Stimulated activated CD4-positive, alpha-beta T cell treated with anti-CD3 and anti-CD28 coated beads, Interleukin-2, amount 100 ng/mL, for 48 hours (primary cell): ENCODE data around the gene UAP1L1.

Experiments used
- DNase-seq, 2 donors: peaks; one replicate each; pipeline ENCODE4 v3.0.0-alpha.2; 2020

UAP1L1 gene

DNA sequence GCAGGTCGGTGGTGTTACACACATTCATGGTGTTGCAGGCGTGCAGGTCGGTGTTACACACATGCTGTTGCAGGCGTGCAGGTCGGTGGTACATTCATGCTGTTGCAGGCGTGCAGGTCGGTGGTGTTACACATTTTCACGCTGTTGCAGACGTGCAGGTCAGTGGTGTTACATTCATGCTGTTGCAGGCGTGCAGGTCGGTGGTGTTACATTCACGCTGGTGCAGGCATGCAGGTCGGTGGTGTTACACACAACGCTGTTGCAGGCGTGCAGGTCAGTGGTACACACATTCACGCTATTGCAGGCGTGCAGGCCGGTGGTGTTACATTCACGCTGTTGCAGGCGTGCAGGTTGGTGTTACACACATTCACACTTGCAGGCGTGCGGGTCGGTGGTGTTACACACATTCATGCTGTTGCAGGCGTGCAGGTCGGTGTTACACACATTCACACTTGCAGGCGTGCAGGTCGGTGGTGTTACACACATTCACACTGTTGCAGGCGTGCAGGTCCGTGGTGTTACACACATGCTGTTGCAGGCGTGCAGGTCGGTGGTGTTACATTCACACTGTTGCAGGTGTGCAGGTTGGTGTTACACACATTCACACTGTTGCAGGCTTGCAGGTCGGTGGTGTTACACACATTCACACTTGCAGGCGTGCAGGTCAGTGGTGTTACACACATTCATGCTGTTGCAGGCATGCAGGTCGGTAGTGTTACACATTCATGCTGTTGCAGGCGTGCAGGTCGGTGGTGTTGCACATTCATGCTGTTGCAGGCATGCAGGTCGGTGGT lies 26.1 kb downstream of the UAP1L1 start:
- DNase-seq = no peak

DNA sequence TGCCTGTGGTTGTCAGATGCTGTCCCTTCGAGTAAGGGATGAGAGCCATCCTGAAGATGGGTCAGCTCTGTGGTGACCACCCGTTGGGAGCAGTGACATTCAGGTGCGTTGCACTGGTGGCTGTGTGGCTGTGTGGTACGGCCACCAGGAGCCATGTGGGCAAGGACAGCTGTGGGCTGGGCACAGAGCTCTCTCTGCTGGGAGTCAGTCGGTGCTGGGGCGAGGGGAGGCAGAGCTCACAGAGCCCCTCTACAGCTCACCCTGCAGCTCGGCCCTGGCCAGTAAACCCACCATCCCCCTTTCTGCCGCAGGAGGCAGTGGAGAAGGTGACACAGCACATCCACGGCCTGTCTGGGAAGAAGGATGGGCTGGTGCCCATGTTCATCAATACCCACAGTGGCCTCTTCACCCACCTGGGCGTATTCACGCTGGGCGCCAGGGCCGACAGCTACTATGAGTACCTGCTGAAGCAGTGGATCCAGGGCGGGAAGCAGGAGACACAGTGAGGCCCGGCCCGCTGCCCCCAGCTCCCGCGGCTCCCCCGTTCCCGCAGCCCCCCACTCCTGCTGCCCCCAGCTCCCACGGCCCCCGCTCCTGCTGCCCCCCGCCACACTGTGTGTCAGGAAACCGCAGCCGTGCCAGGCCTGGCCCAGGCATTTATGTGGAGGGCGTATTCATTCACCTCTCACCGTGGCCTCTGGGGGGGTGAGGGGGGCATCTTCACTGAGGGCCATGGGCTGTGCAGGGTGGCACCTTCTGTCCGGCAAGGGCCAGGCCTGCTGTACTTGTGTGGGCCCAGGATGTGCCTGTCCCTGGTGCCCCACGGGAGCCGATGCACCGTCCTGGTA lies 28.7 kb downstream of the UAP1L1 start:
- no peak for DNase-seq

DNA sequence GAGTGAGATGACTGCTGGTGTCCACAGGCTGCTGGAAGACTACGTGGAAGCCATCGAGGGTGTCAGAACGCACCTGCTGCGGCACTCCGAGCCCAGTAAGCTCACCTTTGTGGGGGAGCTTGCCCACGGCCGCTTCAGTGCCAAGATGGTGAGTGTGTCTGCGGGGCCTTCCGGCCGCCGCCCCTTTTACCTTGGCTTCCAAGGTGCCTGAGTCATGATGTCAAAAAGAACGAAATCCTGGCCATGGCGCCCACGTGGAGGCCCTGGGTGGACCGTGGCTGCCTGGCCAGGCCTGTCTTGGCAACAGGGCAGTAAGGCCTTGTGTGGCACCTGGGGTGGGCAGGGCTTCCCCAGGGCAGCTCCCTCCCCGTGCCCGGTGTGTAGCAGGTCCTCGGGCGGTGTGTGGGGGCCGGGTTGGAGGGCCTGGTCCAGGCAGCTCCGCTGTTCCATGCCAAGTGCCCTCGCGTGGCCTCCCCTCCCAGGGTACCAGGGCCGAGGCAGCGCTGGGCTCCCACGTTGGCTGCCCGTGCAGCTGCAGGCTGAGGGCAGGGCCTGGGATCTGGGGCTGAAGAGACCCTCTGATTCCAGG lies 29.4 kb downstream of the UAP1L1 start:
- no peak for DNase-seq

DNA sequence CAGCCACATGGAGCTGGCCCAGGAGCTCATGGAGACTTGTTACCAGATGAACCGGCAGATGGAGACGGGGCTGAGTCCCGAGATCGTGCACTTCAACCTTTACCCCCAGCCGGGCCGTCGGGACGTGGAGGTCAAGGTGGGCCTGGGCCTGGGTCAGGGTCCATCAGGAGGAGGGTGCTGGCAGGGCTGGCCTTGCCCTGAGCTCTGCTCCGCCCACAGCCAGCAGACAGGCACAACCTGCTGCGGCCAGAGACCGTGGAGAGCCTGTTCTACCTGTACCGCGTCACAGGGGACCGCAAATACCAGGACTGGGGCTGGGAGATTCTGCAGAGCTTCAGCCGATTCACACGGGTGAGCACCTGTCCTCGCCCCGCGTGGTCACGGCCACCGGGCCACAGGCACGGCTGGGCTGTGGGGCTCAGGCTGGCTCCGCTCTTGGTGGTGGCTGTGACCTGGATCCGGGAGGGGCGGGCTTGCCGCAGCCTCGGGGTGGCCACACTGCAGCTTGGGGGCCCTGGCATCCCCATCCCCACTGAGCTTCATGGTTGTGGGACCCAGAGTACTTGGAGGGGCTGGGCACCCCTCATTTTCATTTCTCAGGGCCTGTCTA lies 30.1 kb downstream of the UAP1L1 start:
- DNase-seq = no peak

DNA sequence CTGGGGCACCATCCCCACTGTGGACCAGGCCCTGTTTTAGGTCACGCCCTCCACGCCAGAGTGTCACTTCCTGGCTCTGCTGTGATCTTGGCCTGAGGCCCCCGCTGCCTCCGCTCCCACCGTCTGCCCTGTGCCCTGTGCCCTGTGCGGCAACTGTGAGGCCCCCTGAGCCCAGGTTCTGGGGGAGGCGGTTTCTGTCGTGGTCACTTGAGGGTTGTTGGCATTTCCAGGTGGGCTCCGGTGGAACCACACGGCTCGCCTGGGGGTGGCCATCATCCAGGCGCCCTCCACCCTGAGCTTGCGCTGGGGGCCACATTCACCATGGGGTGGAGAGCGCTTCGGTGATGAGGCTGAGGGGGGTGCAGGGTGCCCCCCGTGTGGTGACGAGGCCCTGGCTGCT lies 30.7 kb downstream of the UAP1L1 start:
- DNase-seq = no peak

DNA sequence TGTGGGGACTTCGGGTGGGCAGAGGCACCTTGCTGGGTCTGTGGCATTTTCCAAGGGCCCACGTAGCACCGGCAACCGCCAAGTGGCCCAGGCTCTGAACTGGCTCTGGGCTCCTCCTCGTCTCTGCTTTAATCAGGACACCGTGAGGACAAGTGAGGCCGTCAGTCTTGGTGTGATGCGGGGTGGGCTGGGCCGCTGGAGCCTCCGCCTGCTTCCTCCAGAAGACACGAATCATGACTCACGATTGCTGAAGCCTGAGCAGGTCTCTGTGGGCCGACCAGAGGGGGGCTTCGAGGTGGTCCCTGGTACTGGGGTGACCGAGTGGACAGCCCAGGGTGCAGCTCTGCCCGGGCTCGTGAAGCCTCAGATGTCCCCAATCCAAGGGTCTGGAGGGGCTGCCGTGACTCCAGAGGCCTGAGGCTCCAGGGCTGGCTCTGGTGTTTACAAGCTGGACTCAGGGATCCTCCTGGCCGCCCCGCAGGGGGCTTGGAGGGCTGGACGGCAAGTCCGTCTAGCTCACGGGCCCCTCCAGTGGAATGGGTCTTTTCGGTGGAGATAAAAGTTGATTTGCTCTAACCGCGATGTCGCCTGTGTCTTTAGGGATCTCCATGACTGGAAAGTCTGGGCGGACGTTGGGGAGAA lies 31.4 kb downstream of the UAP1L1 start:
- no peak for DNase-seq

DNA sequence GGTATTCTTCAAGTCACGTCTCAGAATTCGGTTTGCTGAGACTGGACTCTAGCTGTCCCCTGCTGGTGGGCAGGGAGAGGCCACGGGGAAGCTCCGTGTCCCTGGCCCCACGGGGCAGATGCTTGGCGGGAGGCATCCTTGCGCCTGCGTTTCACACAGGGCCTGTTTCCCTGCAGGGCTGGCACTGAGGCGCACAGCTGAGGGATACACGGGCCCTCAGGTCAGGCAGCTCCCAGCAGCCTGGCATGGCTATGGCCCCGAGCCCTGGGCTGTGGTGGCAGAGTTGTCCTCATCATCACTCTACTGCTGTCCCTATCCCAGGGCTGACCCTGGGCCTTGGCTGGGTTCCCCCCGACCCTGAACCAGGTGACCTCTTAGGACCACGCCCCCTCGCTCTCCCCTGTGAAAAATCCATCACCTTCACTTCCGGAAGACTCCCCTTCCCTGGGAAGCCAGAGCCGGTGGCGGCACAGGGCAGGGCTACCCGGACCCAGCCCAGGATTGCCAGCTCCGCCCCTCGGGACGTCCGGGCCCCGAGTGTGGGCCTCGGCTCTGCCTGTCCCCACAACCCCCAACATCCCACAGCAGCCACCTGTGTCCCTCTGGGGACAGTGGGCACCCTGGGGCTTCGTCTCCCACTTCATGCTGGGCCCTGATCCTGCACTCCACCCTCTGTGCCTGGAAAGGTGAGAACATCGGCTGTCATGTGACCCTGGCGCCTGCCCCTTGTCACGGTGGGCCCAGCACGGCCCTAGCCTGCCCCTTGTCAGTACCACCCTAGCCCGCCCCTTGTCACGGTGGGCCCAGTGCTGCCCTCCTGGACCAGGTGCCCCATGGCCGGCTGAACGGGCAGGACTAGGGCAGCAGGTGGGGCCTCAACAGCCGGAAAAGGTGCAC lies 32.2 kb downstream of the UAP1L1 start:
- no peak for DNase-seq

DNA sequence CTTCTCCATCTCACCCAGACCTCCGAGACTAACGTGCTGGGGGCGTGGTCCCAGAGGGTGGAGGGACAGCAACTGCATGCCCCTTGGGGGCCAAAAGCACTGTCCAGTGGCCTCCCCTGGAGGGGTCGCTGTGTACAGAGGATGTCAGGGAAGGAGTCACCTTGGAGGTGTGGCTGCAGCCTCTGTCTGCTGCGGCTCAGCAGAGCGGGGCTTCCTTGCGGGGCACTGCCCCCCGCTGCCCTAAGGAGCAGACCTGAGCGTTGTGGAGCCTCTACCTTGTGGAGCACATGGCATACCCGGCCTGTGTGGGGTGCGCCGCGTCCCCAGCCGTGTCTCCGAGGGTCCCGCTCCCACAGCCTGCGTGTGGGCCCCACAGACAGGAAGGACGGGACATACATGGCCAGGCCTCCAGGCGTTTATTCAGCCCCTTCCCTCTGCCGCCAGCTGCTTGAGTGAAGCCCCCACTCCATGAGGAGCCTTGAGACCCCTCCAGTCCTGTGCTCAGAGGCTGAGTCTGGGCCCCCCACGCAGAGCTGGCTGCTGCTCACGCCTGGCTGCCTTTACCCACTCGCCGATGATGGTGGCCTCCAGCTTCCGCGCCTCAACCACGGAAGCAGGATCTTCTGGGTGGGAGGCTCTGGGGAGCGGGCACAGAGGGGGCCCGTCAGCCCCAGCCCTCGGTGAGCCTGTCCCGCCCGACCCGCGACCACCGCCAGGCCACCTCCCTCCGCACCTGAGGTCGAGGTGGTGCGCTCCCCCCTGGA lies 33.0 kb downstream of the UAP1L1 start:
- DNase-seq = no peak

DNA sequence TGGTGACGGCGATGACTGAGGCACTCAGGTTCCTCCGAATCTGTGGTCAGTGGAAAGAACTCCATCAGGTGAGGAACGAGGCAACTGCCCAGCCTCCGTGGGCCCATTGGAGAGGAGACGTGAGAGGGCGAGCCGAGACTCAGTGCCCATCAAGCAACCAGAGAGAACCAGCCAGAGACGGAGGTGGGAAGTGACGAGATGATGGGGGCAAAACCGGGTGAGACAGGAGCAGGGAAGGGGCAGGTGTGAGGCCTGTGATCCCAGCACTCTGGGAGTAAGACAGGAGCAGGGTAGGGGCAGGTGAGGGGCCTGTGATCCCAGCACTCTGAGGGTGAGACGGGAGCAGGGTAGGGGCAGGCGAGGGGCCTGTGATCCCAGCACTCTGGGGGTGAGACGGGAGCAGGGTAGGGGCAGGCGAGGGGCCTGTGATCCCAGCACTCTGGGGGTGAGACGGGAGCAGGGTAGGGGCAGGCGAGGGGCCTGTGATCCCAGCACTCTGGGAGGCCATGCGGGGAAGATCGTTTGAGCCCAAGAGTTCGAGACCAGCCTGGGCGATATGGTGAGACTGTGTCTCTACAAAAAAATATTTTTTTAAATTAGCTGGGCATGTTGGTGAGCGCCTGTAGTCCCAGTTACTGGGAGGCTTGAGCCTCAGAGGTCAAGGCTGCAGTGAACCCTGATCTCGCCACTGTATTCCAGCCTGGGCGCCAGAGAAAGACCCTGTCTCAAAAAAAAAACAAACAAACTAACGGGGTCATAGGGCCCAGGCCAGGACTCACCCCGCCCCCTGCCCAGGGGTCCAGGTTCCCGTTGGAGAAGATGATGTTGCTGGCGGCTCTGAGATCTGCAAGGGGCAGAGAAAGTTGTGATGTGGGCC lies 33.8 kb downstream of the UAP1L1 start:
- DNase-seq = no peak

DNA sequence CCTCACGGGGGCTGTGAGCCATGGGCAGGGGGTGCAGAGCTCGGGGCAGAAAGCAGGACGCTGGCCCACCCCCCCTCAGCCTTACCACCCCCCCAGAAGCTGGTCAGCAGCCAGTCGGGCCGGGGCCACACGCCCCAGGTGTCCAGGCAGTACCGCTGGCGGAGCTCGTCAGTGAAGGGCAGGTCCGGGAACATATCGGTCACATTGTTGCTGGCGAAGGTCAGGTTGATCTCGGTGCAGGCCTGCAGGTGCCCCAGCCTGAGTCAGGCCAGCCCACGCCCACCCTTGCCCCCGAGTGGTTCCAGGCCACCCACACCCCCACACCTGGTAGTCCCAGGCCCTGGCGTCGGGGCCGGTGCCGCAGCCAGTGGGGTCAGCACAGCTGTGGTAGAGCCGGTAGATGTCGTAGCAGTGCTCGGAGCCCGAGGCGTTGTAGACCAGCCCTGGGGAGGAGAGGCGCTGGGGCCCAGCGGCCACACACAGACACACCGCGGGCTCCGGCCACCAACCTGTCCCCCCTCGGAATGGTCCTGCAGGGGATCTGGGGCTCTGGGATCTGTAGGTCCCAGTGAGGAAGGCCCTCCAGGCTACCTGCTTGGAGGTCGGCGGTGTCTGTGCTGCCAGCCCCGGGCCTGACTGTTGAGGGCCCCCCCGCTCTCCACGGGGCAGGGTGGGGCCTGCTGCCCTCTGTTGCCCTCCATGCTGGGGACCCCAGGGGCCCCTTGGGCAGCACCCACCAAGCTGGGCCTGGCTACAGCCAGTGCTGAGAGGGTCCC lies 34.7 kb downstream of the UAP1L1 start:
- DNase-seq = no peak

DNA sequence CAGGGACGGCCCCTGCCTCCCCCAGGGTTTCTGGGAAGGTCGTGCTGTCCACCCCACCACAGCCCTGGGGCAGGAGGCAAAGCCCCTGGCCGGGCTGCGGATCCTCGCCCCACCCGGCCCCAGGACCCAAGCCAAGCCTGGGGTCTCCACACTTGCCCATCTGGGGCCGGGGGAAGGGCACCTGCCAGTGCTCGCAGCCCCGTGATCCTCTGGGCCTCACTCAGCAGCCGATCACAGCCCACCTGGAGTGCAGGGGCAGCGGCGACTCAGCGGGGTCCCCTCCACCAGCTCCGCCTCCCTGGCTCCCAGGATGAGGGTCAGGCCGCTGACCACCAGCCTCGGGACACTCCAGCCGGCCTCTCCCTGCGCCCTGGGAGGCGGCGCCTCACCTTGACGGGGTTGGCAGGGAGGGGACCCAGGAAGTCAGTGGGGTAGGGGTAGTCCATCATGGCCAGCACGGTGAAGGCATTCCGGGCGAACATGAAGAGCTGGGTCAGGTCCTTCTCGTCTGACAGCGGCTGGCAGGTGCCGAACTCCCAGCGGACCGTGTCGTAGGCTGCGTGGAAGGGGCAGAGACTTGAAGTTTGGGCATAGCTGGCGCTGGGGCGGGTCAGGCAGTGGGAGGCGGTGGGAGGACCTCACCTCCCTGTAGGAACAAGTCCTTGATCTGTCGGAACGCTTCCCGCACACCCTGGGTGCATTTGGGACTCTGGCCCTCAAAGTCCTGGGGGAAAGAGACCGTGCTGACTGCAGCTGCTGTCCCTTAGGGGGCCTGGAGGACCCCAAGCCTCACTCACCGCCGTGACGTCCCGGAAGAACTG lies 35.5 kb downstream of the UAP1L1 start:
- DNase-seq = no peak

DNA sequence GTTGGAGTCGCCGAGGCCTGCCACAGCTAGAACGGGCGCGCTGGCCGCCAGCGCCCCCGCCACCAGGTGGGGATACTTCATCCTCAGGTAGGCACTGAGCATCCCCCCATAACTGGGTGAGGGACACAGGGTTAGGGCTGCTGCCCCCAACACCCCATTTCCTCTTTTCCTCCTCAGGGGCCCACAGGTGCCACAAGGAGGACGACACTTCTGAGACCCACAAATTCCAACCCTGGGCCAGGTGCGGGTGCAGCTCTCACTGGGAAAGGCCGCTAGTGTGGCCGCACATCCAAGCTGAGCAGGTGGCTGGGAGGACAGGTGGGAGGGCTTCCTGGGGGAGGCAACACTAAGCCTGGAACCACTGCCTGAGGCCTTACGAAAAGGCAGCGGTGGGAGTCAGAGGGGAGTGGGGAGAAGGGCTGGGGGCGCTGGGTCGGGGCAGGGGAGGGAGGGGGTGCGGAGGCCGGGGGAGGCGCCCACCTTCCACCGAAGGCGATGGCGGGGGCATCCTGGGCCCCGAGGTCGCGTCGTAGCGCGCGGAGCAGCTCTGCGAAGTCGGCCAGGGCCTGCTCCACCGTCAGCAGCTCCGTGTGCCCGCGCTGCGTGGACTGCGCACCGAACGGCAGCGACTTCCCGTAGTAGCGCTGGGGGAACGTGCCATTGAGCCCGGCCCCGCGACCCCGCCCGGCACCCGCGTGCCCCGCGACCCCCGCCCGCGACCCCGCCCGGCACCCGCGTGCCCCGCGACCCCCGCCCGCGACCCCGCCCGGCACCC lies 36.3 kb downstream of the UAP1L1 start:
- DNase-seq = peak in 1 of 2 donors; percentile 29

DNA sequence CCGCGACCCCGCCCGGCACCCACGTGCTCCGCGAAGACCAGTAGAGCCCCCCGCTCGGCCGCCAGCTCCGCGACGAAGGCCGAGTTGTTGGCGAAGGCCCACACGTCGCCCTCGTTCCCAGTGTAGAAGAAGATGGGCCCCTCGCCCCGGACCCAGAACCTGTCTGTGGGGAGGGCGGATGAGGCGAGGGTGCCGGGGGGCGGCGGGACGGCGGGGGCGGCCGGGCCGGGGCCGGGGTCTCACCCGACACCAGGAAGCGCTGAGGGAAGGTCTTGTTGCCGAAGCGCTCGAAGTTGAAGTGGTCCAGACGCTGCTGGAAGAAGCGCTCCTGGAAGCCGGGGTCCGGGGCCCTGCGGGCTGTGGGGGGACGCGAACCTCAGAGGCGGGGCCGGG lies 36.9 kb downstream of the UAP1L1 start:
- DNase-seq = no peak

DNA sequence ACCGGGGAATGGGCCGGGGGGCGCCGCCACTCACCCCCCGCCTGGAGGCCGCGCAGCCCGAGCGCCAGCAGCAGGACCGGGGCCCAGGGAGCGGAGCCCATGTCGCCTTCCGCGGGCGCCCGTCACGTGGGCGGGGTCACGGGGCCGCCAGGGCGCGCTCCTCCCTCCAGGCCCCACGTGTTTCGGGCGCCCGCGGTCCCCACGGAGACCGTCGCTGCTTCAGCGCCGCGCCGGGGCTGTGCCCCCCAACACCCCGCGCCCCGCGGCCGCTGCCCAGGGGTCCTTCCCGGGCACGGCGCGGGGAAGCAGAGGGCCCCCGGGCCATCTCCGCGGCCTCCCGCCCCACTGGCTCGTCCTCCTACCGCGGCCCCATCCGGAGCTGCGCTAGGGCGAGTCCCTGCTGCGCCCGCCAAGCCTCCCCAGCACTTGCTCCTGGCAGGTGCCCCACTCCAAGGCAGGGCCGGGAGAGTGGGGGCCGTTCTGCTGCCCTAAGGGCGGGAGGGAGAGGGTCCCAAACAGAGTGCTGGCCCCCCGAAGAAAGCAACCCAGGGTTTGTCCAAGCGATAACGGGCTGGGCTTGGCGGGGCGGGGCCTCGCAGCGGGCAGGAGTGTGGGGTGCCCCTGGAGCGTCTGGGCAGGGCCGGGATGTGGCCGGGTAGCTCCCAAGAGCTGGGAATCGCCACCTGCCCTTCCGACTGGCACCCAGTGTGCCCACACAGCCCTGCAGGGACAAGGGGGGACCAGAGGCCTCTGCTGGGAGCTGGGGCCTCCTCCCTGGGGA lies 37.5 kb downstream of the UAP1L1 start, which contains the start of gene DPP7:
TSS of gene DPP7 (minus strand) at position 121 of the 781 bp plus-strand sequence. CDS start at position 101, 20 bp downstream.
- DNase-seq = peak; percentile 69 to 80

DNA sequence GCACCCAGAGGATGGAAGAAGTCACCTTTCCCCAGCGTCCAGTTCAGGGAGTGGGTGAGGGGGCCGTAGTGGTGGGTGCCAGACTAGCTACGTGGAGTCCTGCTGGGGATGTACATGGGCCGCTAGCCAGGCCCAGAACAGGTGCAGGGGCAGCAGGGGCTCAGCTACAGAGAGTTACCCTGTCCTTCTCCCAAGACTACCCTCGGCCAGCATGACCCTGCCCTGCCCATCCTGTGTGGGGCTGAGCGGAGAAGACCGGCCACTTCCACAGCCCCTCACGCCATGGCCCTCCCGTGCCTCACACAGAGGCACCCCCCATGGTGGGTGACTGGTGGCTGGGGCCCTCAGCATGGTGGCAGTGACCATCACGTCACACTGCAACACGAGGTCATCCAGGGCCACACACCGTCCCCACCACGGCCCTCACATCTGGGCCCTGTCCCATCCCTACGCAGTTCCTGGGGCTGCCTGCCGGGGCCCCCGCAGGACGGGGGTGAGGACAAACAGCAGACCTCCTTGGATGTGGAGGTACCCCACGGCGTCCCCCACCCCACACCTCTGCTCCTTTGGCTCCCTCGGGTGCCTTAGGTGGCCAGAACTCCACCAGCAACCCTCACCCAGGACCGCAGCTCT lies 38.2 kb downstream of the UAP1L1 start:
- DNase-seq = no peak

DNA sequence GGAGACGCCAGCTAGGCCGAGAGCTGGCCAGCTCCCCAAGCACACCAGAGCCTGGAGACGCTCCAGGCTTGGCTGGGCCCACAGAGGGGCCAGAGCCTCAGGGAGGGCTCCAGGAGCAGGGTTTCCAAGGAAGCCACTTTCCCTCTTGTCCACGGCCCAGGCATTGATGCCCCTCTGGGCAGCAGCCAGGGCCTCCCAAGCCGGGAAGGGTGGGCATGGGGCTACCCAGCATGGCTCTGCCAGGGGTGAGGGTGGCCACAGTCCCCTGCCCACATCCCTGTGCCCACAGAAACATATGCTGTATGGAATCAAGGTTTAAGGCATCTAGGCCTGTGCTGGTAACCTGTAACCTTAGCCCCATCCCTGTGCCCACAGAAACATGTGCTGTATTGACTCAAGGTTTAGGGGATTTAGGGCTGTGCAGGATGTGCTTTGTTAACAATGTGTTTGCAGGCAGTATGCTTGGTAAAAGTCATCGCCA lies 38.8 kb downstream of the UAP1L1 start:
- no peak for DNase-seq
